ENCODE data around the gene LIPJ.
A peak's percentile ranks its signal among the peaks of the same experiment; 100 is the strongest.

The LIPJ gene, protein sequence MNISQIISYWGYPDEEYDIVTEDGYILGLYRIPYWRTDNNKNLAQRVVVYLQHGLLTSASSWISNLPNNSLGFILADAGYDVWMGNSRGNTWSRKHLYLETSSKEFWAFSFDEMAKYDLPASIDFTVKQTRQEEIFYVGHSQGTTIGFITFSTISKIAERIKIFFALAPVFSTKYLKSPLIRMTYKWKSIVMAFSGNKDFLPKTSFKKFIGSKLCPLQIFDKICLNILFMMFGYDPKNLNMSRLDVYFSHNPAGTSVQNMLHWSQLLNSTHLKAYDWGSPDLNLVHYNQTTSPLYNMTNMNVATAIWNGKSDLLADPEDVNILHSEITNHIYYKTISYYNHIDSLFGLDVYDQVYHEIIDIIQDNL

DNA sequence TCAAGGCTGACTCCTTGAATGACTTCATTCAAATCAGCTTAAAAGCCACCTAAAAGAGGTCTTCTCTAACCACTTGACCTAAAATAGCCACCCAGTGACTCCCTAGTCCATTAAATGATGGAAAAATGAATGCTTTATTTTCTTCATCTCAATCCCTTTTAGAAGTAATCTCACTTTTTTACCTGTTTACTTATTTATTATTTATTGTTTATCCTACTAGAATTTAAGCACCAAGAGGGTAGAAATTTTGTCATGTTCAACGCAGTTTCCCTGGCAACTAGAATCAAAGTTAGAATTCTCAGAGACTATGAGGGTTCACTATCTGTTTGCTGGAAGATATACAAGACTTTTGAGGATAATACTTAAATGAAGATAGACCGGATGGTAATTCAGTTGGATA, at the start of gene LIPJ:
Gene LIPJ, plus strand, starts transcription at position 301 of the 400 bp plus-strand sequence. CDS start 3,926 bp downstream, outside the sequence.
- DNase-seq, result no peak

- DNase-seq, result no peak
Observed at GRCh38 chr10:88537322-88537721, 49.2 kb upstream of the LIPJ start.

GRCh38 chr10:88538048-88538447, 48.5 kb upstream of the LIPJ start:
- DNase-seq, result no peak

DNA sequence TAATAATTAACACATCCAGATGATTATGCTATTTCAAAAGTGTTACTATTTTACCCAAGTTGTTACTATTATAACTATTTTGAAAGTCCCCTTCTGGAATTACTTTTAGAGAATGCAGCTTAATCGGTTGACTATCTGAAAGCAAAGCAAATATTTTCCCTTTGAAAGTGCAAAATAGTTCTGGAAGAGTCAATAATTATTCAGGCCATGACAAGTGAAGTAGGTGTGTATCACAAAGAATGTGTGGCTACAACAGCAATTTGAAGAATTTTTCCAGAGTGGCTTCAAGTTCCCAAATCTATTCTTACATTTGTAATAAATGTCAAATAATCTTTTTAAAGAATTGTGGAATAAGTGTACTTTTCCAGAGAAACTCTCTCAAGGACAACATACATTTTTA, 46.2 kb upstream of the LIPJ start:
- no peak for DNase-seq

DNA sequence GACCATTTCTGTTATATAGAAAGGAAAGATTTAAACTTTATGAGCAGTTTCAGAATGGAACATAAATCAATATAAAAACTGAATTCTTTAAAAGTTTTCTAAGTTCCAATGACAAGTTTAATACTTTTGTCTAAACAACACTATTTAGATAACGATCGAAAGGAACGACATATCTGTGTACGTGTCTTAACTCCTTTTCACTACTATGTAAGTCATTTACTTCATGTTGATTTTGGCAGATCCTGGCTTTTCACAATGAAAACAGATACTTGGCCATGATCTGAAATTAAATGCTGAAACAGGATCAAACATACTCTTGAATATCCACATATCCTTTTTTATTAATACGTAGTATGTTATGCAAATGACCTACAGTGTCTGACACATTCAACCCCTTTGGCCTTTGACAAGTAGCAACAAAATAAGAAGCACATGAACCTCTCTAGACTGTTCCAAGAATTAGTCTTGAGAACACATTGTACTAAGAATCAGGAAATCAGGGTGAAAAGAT, 45.4 kb upstream of the LIPJ start:
- DNase-seq, result no peak

- DNase-seq, result no peak
Observed at GRCh38 chr10:88542522-88542921, 44.0 kb upstream of the LIPJ start.

DNA sequence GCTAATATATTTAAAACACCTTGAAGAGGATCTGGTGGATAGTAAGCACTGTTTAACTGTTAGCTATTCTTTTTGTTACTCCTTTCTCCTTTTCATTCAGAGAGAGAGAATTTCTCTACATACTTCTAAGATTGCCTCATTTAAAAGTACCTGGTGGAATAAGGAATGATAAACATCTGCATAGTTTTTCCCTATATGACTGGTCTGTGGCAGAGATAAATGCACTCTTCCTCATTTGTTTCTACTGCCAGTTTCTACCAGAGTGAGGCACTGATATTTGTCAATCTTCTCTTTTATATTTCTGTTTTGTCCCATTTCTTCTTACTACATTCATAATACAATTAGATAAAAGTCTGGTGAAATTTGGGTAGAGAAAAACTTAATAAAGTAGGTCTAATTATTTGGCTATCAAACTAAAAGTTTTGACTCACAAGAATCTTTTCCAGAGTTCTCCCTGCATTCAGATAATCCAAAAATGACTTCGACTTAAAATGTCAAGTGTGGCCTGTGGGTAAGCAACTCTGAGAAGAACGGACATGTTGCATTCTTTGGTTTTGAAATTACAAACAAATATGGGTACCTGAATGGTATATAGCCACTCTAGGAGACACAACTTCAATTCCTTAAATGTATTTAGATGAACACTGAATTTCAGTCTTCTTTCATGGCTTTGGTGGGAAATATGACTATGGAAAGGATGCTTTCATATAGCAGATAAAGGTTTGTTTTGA, 42.3 kb upstream of the LIPJ start:
- no peak for DNase-seq

GRCh38 chr10:88545359-88545758, 41.2 kb upstream of the LIPJ start:
- DNase-seq, result no peak

- no peak for DNase-seq
Observed at GRCh38 chr10:88546497-88546896, 40.1 kb upstream of the LIPJ start.

- no peak for DNase-seq
Observed at GRCh38 chr10:88551246-88551645, 35.3 kb upstream of the LIPJ start.

DNA sequence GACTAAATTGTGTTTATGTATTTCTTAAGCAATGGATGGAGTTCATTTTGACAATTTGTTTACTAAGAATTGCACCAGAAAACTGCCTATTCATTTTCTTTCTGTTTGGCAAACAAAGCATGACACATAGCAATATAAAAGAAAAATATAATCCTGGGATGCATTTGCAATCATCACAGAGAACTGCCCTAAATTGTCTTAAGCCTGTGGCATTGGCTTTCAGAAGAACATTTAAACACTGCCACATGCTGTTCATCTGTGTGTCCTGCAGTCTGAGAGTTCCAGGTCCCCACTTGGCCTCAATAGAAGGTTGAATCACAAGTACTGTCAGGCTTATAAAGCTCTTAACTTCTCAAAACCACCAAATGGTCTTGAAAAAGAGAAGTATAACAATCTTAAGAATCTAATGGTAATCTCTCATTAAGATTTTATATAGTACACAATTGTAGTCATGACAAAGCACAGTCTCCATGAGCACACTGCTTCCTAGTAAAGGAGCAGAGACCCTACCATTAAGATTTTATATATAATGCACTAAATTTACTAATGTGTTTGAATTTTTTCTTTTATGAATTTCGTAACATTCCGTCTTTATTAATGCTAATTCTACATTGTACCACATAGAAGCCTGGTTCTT, 33.3 kb upstream of the LIPJ start:
- DNase-seq, result no peak

GRCh38 chr10:88555190-88555908, 31.2 kb upstream of the LIPJ start:
- DNase-seq, result no peak

DNA sequence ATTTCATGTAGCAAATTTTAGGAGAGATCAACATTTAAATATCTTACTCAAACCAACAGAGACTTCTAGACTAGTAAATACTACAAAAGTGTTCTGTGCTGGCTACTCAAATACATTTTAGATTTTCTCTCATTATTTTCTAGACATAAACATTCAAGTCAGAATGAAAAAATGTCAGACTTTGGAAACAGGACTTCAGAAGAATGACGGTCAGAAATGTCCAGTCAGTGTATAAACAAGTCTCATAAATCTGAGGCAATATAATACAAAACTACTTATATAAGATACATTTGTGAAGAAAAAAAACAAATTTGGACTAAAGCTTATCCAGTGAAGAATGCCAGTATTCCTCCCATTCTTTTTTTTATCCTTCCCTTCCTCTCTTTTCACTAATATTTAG, 29.3 kb upstream of the LIPJ start:
- no peak for DNase-seq

GRCh38 chr10:88557658-88558057, 28.9 kb upstream of the LIPJ start:
- DNase-seq, result no peak

DNA sequence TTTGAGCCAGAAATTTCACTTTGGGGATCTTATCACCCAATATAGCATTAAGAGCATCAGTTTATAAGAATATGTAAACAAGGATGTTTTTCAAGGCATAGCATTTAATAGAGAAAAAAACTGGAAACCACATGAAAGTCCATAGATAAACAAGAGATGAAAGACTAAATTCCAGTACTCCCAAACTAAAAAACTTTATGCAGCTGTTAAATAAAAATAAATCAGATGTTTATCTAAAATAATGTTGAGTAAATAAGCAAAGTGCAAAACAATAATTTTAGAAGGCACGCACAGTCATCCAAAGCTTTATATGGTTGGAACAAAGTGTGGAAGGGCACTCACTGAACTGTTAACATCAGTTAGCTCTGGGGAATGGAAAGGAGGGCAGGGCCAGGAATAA, 24.4 kb upstream of the LIPJ start:
- no peak for DNase-seq

DNA sequence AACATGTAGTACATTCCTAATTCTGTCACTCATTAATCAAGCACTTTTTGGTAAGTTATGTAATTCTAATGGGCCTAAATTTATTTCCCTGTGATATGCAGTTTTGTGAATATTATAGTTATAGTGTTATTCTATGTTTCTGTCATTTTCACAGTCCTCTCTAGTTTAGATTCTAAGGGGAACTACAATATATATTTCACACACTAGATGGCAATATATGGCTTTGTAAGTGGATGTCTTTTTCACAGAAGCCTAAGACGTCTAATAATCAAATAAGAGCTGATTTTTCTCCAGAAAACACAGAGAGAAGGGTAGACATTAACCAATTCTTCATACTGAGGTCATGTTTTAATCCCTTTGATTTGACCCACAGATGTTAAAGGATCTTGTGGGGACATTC, 21.5 kb upstream of the LIPJ start:
- no peak for DNase-seq

DNA sequence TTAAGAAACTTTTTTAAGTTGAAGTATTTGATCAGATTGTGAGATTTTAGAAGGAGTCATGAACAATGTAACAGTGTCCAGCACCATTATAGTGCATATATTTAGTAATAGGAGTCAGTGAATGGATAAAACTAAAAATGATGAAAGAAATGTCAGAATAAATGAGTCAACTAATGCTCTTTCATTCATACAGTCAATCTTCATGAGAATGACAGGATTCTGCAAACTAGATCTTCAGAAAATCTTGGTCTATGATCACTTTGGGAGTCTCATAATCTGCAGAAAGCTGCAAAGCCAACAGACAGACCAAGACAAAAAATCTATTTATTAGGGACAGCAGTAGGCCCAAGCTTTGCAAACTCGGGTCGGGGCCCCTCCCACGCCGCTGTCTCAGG, 4.2 kb upstream of the LIPJ start:
- DNase-seq, result no peak

DNA sequence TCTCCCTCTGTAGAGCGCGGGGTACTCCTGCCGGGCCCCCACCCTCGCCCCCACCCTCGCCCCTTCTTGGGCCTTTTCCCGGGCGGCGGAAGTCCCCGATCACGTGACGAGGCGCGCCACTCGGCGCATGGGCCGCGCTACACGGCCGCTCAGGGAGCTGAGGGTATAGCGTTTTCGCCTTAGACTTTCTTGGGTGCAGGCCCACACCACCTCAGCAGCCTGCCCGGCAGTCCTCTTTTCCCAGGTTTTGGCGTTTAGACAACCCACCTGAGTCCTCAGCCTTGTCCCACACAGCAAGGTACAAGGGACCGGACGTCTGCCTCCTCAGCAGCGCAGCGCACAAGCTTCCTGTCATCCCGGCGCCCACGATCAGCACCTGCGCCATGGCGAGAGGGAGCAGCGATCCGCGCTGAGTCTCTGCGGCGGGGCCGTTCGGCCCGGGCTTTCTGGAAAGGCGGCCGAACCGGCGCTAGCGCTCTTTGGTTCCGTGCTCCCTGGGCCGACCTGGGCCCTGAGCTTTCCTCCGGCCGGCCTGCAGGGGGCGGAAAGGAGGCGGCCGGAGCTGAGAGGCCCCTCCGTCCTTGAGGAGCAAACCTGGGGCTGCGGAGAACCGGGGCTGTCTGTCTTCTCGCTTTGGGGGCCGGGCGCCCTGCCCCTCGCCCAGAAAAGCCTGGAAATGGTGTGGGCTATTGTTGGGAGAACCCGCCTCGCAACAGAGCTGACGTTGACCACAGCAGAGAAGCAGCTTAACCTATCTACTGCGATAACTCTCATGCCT, 3.6 kb upstream of the LIPJ start, which contains the start of gene RNLS:
Gene RNLS, minus strand, starts transcription at position 513 of the 778 bp plus-strand sequence.
- peak; percentile 89 for DNase-seq

DNA sequence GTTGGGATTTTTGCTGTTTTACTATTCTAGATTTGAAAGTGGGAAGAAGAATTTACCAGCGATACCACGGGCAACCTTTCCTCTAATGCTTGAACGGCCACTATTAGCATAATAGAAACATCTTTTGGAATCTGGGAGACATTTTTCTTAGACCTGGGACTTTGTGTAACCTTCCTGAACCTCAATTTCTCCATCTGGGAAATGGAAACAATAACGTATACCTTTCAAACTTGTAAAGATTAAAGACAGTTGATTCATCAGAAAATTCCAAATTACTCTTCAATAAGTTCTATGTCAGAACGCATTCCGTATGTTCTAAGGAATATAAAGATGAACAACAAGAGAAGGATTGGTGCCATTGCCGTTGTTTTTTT, 3.0 kb upstream of the LIPJ start:
- no peak for DNase-seq

DNA sequence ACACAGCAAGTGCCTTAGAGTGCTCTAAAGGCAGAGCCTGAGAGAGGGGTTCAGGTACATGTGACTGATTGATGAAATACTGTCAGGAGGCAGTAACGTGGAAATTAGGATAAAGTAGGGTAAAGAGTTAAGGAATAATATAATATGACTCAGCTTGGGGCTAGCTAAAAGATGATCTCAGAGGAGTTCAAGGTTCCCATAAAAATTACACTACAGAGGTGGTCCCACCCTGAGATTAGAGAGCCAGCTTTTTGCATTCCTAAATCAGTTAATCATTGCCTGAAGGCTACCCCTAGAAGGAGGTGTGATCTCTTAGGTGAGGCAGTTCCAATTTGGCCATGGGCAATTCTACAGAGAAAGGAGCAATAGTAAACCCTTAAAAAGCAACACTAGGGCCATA, 5.8 kb downstream of the LIPJ start:
- no peak for DNase-seq

- no peak for DNase-seq
Observed at GRCh38 chr10:88592906-88593305, 6.3 kb downstream of the LIPJ start.

DNA sequence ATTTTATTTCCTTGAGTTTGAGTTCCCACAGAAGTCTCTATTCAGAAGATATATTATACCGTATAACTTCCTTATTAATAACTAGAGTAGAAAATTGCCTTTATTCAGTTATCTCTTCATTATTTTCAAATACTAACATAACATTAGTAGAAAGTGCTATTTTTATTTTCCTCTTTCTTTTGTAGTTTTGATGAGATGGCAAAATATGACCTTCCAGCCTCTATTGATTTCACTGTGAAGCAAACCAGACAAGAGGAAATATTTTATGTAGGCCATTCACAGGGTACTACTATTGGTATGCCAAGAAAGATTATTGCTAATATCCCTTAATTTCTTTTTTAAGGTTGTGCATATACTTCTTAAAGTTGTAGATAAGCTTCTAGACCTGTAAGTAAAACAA, 7.9 kb downstream of the LIPJ start:
- DNase-seq, result no peak

Measured in activated CD8-positive, alpha-beta memory T cell treated with anti-CD3 and anti-CD28 coated beads for 24 hours (primary cell).